ENCODE data around the gene PMAIP1. TPM values are rescaled to one million over a fixed set of nuclear protein-coding genes. Genes with fewer than 3 reads are reported as not detected.

The PMAIP1 gene
- total RNA-seq, 3 donors from 2014 or later = 1.2 to 2.2 (median 2.1) TPM

DNA sequence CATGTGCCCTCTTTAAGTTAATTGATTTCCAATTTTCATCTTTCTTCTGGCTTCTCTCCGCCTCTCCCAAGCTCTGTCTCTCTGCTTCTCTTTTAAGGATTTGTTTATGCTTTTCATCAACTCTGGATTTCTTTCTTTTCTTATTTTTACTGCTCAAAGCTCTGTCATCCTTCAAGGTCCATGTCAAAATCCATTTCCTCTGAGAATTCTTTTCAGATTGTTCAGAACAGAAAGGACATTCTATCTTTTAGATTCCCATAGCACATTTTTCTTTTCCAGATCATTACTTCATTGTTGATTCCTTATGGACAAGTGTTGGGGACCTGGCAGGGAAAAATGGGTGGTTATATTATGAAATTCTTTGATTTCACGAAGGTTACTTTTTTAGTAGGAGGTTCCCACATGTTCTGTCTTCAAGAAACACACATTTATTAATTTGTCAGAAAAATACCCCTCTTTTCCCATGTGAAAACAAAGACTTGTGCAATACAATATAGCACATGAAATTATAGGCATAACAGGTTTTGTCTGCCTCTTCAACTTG lies 12.3 kb downstream of the PMAIP1 start:
- Histone ChIP-seq H3K9me3 (no peaks in the 10 kb centered on the region), H3K4me3 (no peak overlapping the region), H3K4me1 (ENCODE audit: low read depth) (no peaks in the 10 kb centered on the region), H3K36me3 (ENCODE audit: low read depth) (no peaks in the 10 kb centered on the region)
- ATAC-seq (no peak), DNase-seq (no peak)
- TF ChIP-seq, protein P1, sequence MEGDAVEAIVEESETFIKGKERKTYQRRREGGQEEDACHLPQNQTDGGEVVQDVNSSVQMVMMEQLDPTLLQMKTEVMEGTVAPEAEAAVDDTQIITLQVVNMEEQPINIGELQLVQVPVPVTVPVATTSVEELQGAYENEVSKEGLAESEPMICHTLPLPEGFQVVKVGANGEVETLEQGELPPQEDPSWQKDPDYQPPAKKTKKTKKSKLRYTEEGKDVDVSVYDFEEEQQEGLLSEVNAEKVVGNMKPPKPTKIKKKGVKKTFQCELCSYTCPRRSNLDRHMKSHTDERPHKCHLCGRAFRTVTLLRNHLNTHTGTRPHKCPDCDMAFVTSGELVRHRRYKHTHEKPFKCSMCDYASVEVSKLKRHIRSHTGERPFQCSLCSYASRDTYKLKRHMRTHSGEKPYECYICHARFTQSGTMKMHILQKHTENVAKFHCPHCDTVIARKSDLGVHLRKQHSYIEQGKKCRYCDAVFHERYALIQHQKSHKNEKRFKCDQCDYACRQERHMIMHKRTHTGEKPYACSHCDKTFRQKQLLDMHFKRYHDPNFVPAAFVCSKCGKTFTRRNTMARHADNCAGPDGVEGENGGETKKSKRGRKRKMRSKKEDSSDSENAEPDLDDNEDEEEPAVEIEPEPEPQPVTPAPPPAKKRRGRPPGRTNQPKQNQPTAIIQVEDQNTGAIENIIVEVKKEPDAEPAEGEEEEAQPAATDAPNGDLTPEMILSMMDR (IDR thresholded peaks at IDR 0.05) = no peak
- intact Hi-C loops (cut with DNase I, micrococcal nuclease) = no loop called here

DNA sequence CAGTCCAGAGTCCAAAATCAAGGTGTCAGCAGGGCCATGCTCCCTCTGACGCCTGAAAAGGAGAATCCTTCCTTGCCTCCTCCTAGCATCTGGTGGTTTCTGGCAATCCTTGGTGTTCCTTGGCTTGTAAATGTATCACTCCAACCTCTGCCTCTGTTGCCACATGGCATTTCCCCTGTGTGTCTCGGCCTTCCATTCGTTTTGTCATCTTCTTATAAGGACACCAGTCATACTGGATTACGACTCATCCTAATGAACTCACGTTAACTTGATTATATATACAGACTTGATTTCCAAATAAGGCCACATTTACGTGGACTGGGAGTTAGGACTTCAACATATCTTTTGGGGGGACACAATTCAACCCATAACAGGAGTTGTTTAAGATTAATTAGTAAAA lies 15.8 kb downstream of the PMAIP1 start:
- H3K9me3 ChIP-seq = no peaks in the 10 kb centered on the region
- intact Hi-C loops (cut with DNase I, micrococcal nuclease) = no loop called here
- no peaks in the 10 kb centered on the region for H3K36me3 ChIP-seq (ENCODE audit: low read depth)
- H3K4me3 ChIP-seq = no peak overlapping the region
- no peaks in the 10 kb centered on the region for H3K4me1 ChIP-seq (ENCODE audit: low read depth)
- ATAC-seq = no peak
- TF ChIP-seq, protein P1 (IDR thresholded peaks at IDR 0.05) = no peak
- no peak for DNase-seq

DNA sequence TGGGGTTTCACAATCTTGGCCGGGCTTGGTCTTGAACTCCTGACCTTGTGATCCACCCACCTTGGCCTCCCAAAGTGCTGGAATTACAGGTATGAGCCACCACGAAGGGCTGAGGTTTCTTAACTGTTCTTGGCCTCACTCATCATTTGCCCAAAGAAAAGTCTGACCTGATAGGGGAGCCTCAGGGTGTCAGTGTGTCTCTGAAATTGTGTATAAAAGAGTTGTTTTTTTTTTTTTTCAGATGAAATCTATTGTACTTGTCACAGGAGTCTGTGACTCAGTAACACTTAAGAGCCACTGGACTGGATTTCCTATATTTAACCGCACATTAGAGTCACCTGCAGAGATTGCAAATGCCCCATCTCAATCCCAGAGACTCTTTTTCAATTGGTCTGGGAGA lies 16.9 kb downstream of the PMAIP1 start:
- Histone ChIP-seq H3K4me3 (no peak overlapping the region), H3K36me3 (ENCODE audit: low read depth) (no peaks in the 10 kb centered on the region), H3K4me1 (ENCODE audit: low read depth) (no peaks in the 10 kb centered on the region), H3K9me3 (no peaks in the 10 kb centered on the region)
- no peak for ATAC-seq
- TF ChIP-seq, protein P1 (IDR thresholded peaks at IDR 0.05) = no peak
- DNase-seq = no peak
- intact Hi-C loops (cut with DNase I, micrococcal nuclease) = no loop called here

DNA sequence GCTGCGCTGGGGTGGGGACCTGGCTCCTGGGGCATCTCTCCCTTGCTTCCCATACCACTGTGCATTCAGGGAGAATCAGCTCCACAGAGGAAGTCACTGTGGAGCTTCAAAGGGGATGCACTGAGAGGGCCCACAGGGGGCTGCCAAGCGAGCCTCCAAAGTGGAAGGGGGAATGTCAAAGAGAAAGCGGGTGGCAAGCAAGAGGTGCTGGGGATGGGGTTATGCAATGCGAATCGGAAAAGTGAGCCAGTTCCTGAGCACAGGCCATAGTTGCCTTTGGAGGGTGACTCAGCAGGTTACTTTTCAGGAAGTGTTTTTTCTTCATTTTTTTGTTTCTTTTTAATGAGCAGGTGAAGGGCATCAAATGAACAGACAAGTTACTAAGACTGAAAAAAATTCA lies 17.6 kb downstream of the PMAIP1 start:
- DNase-seq (no peak), ATAC-seq (peak; percentile 35)
- H3K4me3 ChIP-seq = no peak overlapping the region
- TF ChIP-seq, protein P1 (IDR thresholded peaks at IDR 0.05) = no peak
- H3K4me1 ChIP-seq (ENCODE audit: low read depth) = no peaks in the 10 kb centered on the region
- H3K36me3 ChIP-seq (ENCODE audit: low read depth) = no peaks in the 10 kb centered on the region
- H3K9me3 ChIP-seq = no peaks in the 10 kb centered on the region
- intact Hi-C loops (cut with DNase I, micrococcal nuclease) = no loop called here

DNA sequence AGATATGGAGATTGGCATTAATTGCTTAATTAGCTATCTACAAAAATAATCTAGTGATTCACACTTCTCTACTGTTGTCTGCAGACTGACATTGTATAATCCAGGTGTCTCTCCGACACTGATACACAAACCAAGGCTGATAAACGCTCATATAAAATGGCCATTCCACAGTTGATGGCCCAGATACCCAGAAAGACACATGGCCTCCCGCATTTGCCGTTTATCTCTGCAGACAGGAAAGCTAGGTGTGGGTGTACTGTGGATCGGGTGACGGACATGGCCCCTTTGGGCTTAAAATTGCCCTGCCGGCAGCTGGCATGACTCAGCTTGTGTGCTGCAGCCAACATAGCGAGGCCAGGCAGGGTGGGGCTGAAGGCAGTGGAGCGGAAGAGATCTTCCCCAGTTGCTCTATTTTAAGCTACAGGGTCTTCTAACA lies 18.5 kb downstream of the PMAIP1 start:
- no peak overlapping the region for H3K4me3 ChIP-seq
- no peaks in the 10 kb centered on the region for H3K36me3 ChIP-seq (ENCODE audit: low read depth)
- peak; percentile 93 for ATAC-seq
- TF ChIP-seq, protein P1 (IDR thresholded peaks at IDR 0.05) = no peak
- H3K9me3 ChIP-seq = no peaks in the 10 kb centered on the region
- peak; percentile 45 to 71 (median 63) for DNase-seq
- intact Hi-C loops (cut with DNase I, micrococcal nuclease) = no loop called here
- no peaks in the 10 kb centered on the region for H3K4me1 ChIP-seq (ENCODE audit: low read depth)

DNA sequence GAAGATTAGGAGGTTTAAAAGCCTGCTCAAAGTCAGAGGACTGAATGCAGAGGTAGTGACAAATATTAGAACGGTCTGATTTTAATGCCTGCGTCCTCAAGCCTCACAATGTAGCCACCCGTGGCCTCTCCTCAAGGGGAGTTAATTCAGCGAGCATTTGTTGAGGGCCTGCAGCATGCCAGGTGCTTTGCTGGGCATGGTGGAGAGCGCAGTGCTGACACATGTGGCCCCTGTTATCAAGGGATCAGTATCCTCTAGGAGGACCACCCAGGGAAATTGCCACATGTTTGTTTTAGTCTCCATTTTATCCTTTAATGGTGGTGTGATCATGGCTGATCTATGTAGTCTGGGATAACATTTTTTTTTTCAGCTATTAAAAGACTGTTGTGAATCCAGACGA lies 19.2 kb downstream of the PMAIP1 start:
- Histone ChIP-seq H3K4me3 (no peak overlapping the region), H3K36me3 (ENCODE audit: low read depth) (no peaks in the 10 kb centered on the region), H3K9me3 (no peaks in the 10 kb centered on the region), H3K4me1 (ENCODE audit: low read depth) (no peaks in the 10 kb centered on the region)
- intact Hi-C loops (cut with DNase I, micrococcal nuclease) = no loop called here
- TF ChIP-seq, protein P1 (IDR thresholded peaks at IDR 0.05) = no peak
- ATAC-seq (no peak), DNase-seq (no peak)

All from mucosa of descending colon (tissue), 3 donors.